KOPT-K1 (cell line): ENCODE data around the gene PLEKHG2.
A peak's percentile ranks its signal among the peaks of the same experiment; 100 is the strongest.

Source experiments
- H3K27ac ChIP-seq: fragments of 200-600 bp; sonication (generic); 2 replicates; pipeline ENCODE4 v1.5.1; 2016; ENCODE audit warnings: antibody characterized with exemption, mild to moderate bottlenecking, low read depth, low read length; ENCODE audit not compliant: poor library complexity, severe bottlenecking
- H3K36me3 ChIP-seq: fragments of 200-600 bp; sonication (generic); 2 replicates; pipeline ENCODE4 v1.5.1; 2017; ENCODE audit warnings: antibody characterized with exemption, mild to moderate bottlenecking, low read length, moderate library complexity; ENCODE audit not compliant: insufficient read depth
- H3K9me3 ChIP-seq: fragments of 200-600 bp; sonication (generic); 2 replicates; pipeline ENCODE4 v1.5.1; 2017; ENCODE audit warnings: antibody characterized with exemption, low read length, mild to moderate bottlenecking; ENCODE audit not compliant: insufficient read depth, poor library complexity, severe bottlenecking

PLEKHG2 gene

DNA sequence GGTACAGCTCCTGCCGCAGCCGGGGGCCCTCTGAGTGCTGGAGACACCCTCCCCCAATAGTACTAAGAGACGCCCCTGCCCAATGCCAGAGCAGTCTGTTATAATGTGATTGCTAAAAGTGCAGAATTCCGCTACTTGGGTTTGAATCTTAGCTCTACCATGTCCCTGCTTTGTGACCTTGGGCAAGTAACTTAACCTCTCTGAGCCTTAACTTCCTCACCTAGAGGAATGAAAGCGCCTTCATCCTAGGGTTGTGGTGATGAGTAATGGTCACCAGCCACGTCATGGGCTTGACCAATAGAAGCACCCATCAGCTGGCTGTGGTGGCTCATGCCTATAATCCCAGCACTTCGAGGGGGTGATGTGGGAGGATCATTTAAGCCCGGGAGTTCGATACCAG, 6.5 kb downstream of the PLEKHG2 start:
- H3K27ac ChIP-seq, result no peak overlapping the region
- H3K9me3 ChIP-seq, result no peaks in the 10 kb centered on the region
- peaks cover 86% of the 10 kb centered on the region for H3K36me3 ChIP-seq

DNA sequence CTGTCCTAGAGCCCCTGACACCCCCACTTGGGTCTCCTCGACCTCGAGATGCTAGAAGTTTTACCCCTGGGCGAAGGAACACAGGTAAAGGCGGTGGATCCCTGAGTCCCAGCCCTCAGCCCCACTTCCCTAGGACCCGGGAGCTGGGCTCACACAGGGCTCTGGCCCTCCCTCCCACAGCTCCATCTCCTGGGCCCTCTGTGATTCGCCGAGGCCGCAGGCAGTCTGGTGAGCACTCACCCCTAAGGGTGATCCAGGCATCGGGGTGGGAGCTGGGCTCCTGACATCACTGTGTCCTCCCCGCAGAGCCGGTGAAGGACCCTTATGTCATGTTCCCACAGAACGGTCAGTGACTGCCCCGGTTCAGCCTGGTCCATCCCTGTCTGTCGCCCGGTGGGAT, 8.3 kb downstream of the PLEKHG2 start:
- peaks cover 93% of the 10 kb centered on the region for H3K36me3 ChIP-seq
- no peaks in the 10 kb centered on the region for H3K9me3 ChIP-seq
- no peak overlapping the region for H3K27ac ChIP-seq

DNA sequence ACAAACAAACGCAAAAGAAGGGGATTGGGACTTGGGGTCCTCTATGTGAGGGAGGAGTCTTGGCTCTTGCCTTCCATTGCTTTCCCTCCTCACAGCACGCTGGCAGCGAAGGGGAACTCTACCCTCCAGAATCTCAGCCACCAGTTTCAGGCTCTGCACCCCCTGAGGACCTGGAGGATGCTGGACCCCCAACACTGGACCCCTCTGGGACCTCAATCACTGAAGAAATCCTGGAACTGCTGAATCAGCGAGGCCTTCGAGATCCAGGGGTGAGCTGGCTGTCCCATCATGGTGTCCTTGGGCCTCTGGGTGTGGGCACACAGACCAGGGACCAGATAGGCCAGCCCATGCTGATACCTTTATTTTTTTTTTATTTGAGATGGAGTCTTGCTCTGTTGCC, 9.6 kb downstream of the PLEKHG2 start:
- no peak overlapping the region for H3K27ac ChIP-seq
- peaks cover 82% of the 10 kb centered on the region for H3K36me3 ChIP-seq
- no peaks in the 10 kb centered on the region for H3K9me3 ChIP-seq

DNA sequence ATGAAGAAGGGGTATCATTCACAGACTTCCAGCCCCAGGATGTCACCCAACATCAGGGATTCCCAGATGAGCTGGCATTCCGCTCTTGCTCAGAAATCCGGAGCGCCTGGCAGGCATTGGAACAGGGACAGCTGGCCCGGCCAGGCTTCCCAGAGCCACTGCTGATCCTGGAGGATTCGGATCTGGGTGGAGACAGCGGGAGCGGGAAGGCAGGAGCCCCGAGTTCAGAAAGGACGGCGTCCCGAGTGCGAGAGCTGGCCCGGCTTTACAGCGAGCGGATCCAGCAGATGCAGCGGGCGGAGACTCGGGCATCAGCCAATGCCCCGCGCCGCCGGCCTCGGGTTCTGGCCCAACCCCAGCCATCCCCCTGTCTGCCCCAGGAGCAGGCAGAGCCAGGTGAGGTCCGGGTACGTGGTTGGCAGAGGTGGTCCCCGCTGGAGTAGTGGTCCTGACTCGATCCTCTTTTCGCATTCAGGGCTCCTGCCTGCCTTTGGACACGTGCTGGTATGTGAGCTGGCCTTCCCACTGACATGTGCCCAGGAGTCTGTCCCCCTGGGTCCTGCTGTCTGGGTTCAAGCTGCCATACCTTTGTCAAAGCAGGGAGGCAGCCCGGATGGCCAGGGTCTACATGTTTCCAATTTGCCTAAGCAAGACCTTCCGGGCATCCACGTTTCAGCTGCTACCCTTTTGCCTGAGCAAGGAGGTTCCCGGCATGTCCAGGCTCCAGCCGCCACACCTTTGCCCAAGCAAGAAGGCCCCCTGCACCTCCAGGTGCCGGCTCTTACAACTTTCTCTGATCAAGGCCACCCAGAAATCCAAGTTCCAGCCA, 11.0 kb downstream of the PLEKHG2 start:
- no peak overlapping the region for H3K27ac ChIP-seq
- peaks cover 68% of the 10 kb centered on the region for H3K36me3 ChIP-seq
- no peaks in the 10 kb centered on the region for H3K9me3 ChIP-seq

DNA sequence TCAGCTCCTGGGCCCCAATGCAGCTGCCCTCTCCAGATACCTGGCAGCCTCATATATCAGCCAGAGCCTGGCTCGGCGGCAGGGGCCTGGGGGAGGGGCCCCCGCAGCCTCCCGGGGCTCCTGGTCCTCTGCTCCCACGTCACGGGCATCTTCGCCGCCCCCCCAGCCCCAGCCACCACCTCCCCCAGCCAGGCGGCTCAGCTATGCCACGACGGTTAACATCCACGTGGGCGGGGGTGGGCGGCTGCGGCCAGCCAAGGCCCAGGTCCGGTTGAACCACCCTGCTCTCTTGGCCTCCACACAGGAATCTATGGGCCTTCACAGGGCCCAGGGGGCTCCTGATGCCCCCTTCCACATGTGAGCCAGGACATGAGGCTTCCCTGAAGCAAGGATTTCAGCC, 12.5 kb downstream of the PLEKHG2 start:
- peaks cover 58% of the 10 kb centered on the region for H3K36me3 ChIP-seq
- no peaks in the 10 kb centered on the region for H3K9me3 ChIP-seq
- H3K27ac ChIP-seq, result no peak overlapping the region

DNA sequence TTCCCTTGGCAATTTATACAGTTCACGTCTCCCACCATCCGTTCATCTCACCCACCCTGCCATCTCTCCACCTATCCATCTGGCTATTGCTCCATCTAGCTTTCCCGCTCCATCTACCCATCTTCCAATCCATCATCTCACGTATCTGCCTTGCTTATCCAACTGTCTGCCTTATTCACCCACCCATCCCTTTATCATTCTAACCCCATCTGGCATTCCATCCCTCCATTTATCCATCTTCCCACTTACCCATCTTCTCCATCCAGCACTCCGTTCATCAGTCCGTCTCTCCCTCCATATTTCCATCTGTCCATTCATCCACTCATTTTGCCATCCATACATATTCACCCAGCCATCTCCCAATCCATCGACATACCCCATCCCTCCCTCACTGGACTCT, 13.3 kb downstream of the PLEKHG2 start:
- Histone ChIP-seq H3K36me3 (peaks cover 52% of the 10 kb centered on the region), H3K9me3 (no peaks in the 10 kb centered on the region), H3K27ac (no peak overlapping the region)

DNA sequence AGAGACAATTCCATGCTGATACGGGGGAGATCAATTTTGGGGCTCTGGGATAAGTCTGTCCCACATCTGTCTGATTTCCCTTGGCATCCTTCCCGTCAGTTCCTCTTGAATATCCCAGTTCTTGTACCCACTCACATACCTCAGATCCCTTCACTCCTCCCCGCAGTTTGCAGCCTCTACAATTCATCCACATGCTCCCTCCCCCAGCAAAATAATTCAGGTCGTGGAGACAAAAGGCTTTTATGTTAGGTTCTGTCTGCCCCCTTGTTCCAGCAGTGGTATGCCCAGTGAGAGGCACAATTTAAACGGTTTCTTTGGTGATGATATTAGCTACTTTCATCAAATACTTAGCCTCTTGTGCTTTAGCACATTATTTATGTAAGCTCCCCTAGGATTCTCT, 13.7 kb downstream of the PLEKHG2 start:
- Histone ChIP-seq H3K9me3 (no peaks in the 10 kb centered on the region), H3K36me3 (peaks cover 52% of the 10 kb centered on the region), H3K27ac (no peak overlapping the region)

DNA sequence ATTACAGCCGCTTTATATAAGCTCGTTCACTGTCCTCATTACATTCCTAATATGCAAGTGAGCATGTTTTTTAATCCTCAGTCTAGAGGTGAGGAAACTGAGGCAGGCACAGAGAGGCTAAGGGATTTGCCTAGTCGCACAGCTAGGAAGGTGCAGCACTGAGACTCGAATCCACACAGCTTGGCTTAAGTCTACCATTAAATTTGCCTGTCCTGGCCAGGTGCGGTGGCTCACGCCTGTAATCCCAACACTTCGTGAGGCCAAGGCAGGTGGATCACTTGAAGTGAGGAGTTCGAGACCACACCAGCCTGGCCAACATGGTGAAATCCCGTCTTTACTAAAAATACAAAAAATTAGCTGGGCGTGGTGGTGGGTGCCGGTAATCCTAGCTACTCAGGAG, 15.2 kb downstream of the PLEKHG2 start:
- Histone ChIP-seq H3K36me3 (peaks cover 49% of the 10 kb centered on the region), H3K27ac (no peak overlapping the region), H3K9me3 (no peaks in the 10 kb centered on the region)

DNA sequence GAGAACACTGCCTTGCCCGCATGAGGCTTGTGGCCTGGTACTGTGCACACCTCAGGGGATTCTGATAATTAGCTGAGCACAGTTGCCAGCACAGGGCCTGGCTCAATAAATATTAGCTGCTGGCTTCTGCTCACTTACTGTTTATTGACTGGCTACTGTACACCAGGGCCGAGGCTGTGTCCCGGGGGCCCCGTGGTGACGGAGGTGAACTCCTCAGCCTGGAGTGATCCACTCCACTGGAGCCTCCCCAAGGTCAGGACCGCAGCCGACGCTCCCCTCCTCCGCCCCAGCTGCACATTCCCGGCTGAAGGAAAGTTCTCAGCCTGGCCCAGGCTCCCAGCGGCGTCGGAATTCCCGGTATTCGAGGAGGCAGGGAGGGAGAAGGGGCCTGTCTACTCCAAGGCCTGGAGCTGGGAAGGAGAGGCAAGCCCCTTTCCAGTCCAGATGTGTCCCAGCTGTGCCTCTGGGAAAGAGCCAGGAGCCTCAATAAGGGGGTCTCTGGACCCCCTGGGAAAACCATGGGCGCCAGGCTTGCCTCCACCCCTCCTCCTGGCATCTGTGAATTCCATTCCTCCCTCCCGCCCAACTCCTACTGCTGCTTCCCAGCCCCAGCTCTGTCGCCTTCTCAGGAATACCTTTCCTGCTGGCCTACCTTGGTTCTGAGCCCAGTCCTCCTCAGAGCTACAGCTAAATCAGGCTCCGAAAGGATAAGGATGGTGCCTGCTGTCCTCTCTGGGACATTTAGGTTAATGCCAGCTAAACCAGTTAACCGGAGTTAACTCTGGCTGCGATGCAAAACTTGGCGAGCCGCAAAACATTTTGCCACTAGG, 16.0 kb downstream of the PLEKHG2 start:
- Histone ChIP-seq H3K36me3 (peaks cover 49% of the 10 kb centered on the region), H3K27ac (no peak overlapping the region), H3K9me3 (no peaks in the 10 kb centered on the region)

DNA sequence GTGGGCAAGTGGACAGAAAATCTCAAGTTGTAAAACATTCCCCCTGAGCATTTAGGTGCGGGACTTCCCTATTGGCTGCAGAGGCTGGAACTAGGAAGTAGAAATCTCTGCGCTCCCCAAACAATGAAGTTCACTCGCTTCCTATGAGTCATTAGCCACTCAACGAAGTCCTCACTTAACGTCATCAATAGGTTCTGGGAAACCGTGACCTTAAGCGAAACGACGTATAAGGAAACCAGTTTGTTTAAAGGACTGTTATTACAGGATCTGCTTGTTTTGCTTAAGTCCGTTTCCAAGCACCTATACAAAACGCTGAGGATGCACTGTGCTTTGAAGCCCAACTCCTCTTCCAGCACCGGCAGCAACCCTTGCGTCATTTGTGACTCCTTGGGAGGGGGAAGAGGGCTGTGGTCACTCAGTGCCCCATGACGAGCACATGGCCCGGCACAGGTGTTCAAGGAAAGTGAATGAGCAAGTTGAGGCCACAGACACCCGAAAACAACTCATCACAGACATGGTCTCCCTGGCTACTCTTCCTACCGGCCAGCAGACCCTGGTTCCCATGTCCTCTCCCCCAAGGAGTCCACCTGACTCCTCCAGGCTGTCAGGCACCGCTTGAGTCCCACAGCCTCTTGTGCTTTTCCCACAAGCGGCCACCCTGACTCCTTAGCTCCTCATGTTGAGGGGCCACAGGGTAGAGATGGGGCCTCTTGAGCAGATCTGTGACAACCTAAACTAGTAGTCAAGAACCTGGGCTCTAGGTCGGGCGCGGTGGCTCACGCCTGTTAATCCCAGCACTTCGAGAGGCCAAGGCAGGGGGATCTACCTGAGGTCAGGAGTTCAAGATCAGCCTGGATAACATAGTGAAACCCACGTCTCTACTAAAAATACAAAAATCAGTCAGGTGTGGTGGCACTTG, 18.5 kb downstream of the PLEKHG2 start:
- Histone ChIP-seq H3K36me3 (peaks cover 43% of the 10 kb centered on the region), H3K9me3 (no peaks in the 10 kb centered on the region), H3K27ac (no peak overlapping the region)

DNA sequence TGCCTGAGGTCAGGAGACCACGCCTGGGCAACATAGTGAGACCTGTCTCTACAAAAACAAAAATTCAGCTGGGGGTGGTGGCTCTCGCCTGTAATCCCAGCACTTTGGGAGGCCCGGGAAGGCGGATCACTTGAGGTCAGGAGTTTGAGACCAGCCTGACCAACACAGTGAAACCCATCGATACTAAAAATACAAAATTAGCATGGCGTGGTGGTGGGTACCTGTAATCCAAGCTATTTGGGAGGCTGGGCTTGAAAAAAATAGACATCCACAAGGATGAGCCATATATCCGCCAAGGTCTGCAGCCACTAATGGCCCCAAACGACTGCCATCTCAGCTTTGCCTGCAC, 20.2 kb downstream of the PLEKHG2 start:
- H3K27ac ChIP-seq, result no peak overlapping the region
- H3K36me3 ChIP-seq, result peaks cover 42% of the 10 kb centered on the region
- no peaks in the 10 kb centered on the region for H3K9me3 ChIP-seq

DNA sequence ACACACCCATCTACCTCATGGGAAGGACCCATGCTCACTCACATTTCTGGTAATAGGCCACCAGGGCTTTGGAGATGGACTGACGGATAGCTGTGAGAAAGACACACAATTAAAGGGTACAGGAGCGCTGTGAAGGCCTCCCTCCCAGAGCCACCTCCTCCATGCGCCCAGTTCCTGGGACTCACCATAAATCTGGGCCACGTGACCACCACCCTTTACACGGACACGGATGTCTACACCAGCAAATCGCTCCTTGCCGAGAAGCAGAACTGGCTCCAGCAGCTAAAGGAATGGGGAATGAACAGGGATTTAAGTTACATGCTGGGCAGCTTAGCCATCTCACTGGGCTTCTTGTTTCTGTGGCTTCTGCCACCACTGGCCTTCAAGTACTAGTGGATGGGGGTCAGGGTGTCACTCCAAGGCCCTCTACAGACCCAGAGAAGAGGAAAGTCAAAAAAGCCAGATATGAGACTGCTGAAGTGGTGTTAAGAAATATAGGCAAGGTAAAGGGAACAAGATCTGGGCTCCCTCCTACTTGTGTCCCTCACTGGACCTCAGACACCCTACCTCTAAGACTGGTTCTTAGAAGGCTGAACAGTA, 21.1 kb downstream of the PLEKHG2 start:
- no peaks in the 10 kb centered on the region for H3K9me3 ChIP-seq
- H3K36me3 ChIP-seq, result peaks cover 42% of the 10 kb centered on the region
- H3K27ac ChIP-seq, result peak overlapping the region; percentile 90

DNA sequence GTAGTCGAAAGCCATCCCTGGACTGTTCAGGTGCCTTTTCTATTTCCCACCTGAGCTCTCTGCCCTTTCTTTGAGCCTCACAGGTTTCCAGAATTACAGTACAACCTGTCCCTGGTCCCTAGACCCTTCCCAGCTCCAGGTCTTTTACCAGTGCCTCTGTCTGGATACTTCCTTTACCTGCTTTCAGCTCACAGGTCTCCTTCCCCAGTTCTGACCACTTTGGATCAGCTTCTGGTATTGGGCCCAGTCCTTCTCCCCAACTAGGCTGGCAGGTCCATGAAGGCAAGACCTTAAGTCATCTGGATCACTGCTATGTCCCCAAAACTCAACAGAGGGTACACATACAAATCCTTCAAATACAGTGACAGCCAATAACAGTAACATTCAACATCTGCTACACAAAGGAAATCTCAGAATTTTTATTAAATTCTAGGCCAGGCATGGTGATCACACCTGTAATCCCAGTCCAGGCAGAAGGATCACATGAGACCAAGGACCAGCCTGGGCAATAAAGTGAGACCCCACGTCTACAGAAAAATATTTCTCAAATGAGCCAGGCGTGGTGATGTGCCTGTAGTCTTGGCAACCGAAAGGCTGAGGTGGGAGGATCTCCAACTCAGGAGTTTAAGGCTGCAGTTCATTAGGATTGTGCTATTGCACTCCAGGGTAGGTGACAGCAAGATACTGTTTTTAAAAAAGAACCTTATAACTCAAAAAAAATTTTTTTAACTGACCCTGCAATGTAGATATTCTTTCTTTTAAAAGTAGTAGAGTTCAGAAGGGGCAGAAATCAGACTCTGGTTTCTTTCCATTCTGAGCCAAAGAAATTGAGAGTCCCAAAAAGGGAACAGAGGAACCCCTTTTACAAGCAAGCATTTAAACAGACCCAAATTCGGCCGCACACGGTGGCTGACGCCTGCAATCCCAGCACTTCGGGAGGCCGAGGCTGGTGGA, 21.9 kb downstream of the PLEKHG2 start:
- peaks cover 42% of the 10 kb centered on the region for H3K36me3 ChIP-seq
- H3K9me3 ChIP-seq, result no peaks in the 10 kb centered on the region
- peak overlapping the region; percentile 90 for H3K27ac ChIP-seq
